ENCODE measurements around the gene CCDC88A.

DNA sequence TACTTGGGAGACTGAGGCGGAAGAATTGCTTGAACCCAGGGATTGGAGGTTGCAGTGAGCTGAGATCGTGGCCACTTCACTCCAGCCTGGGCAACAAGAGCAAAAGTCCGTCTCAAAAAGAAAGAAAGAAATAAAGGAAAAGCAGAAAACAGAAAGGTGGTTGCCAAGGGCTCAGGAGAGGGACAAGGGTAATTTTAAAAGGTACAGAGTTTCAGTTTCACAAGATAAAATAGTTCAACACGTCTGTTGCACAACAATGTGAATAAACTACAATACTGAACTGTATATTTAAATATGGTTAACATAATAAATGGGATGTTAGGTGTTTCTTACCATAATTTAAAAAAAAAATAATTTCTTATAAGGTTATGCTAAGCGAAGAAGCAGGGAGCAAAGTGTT lies 174.2 kb downstream of the CCDC88A start:
- no peak for TF ChIP-seq SIN3A (IDR thresholded peaks at IDR 0.05; ENCODE audit: borderline replicate concordance, insufficient read depth, low read length)
- no peak for TF ChIP-seq POLR2AphosphoS5 (IDR thresholded peaks at IDR 0.05; ENCODE audit: low read depth, low read length)
- no peak for TF ChIP-seq TAF1 (IDR thresholded peaks at IDR 0.05; ENCODE audit: borderline replicate concordance, insufficient read depth, low read length)
- TF ChIP-seq, protein P1, sequence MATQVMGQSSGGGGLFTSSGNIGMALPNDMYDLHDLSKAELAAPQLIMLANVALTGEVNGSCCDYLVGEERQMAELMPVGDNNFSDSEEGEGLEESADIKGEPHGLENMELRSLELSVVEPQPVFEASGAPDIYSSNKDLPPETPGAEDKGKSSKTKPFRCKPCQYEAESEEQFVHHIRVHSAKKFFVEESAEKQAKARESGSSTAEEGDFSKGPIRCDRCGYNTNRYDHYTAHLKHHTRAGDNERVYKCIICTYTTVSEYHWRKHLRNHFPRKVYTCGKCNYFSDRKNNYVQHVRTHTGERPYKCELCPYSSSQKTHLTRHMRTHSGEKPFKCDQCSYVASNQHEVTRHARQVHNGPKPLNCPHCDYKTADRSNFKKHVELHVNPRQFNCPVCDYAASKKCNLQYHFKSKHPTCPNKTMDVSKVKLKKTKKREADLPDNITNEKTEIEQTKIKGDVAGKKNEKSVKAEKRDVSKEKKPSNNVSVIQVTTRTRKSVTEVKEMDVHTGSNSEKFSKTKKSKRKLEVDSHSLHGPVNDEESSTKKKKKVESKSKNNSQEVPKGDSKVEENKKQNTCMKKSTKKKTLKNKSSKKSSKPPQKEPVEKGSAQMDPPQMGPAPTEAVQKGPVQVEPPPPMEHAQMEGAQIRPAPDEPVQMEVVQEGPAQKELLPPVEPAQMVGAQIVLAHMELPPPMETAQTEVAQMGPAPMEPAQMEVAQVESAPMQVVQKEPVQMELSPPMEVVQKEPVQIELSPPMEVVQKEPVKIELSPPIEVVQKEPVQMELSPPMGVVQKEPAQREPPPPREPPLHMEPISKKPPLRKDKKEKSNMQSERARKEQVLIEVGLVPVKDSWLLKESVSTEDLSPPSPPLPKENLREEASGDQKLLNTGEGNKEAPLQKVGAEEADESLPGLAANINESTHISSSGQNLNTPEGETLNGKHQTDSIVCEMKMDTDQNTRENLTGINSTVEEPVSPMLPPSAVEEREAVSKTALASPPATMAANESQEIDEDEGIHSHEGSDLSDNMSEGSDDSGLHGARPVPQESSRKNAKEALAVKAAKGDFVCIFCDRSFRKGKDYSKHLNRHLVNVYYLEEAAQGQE (IDR thresholded peaks at IDR 0.05; ENCODE audit: insufficient read depth in 1 of 2, low read depth in 2 of 2, low read length in 2 of 2): no peak
- TF ChIP-seq FOXP2 (optimal IDR thresholded peaks at IDR 0.05; ENCODE audit: borderline replicate concordance, extremely low read depth, extremely low read length, insufficient read depth): no peak
